NCI-H2081 (cell line): Measurements from ENCODE around the gene TNFAIP1.

Experiments used
- DNase-seq, 2 experiments: peaks; one replicate each; lab custom pipeline; 2025; lab: John Stamatoyannopoulos, UW

TNFAIP1 gene

GRCh38 chr17:28371245-28372202, 36.0 kb downstream of the TNFAIP1 start, which contains the start of gene SARM1:
Gene SARM1 (plus strand): TSS chr17:28371694. CDS start chr17:28372033, 339 bp downstream.
- DNase-seq = peak; percentile 79 to 81

GRCh38 chr17:28372203-28372944, 36.8 kb downstream of the TNFAIP1 start:
- peak in 1 of 2 experiments; percentile 20 for DNase-seq

GRCh38 chr17:28372945-28373274, 37.3 kb downstream of the TNFAIP1 start:
- DNase-seq = no peak

GRCh38 chr17:28379814-28380801, 44.5 kb downstream of the TNFAIP1 start:
- DNase-seq = no peak

GRCh38 chr17:28381141-28381825, 45.7 kb downstream of the TNFAIP1 start:
- no peak for DNase-seq

GRCh38 chr17:28384281-28385036, 48.9 kb downstream of the TNFAIP1 start:
- DNase-seq = peak; percentile 29 to 58

- no peak for DNase-seq
Measured at GRCh38 chr17:28385037-28385400, 49.5 kb downstream of the TNFAIP1 start.

GRCh38 chr17:28385406-28385805, 49.8 kb downstream of the TNFAIP1 start:
- DNase-seq = no peak

- DNase-seq = no peak
Measured at GRCh38 chr17:28386391-28386790, 50.8 kb downstream of the TNFAIP1 start.

- DNase-seq = no peak
Measured at GRCh38 chr17:28388106-28388505, 52.5 kb downstream of the TNFAIP1 start.

GRCh38 chr17:28390141-28390540, 54.6 kb downstream of the TNFAIP1 start:
- no peak for DNase-seq

GRCh38 chr17:28390563-28390962, 55.0 kb downstream of the TNFAIP1 start:
- DNase-seq = no peak

GRCh38 chr17:28390984-28391383, 55.4 kb downstream of the TNFAIP1 start:
- DNase-seq = no peak

- no peak for DNase-seq
Measured at GRCh38 chr17:28391401-28391800, 55.8 kb downstream of the TNFAIP1 start.

GRCh38 chr17:28392491-28392890, 56.9 kb downstream of the TNFAIP1 start:
- DNase-seq = no peak

GRCh38 chr17:28394337-28395116, 59.0 kb downstream of the TNFAIP1 start:
- DNase-seq = no peak

GRCh38 chr17:28395426-28395825, 59.9 kb downstream of the TNFAIP1 start:
- no peak for DNase-seq

GRCh38 chr17:28395968-28396367, 60.4 kb downstream of the TNFAIP1 start:
- no peak for DNase-seq
